HL-60 (cell line): ENCODE measurements around the gene NT5E.

Experiments
- CTCF ChIP-seq: IDR thresholded peaks from one replicate; pipeline ENCODE4 v1.5.1; 2011; ENCODE audit warnings: low read length, control low read depth, inconsistent platforms; ENCODE audit not compliant: insufficient read depth
- GABPA ChIP-seq: IDR thresholded peaks from 2 replicates; pipeline ENCODE4 v1.6.1; 2012; ENCODE audit warnings: low read depth
- POLR2AphosphoS5 ChIP-seq: IDR thresholded peaks from 2 replicates; pipeline ENCODE4 v1.6.1; 2012; ENCODE audit warnings: low read depth
- REST ChIP-seq: IDR thresholded peaks from 2 replicates; pipeline ENCODE4 v1.6.1; 2012; ENCODE audit warnings: low read depth; ENCODE audit not compliant: insufficient replicate concordance
- SPI1 ChIP-seq: IDR thresholded peaks from 2 replicates; pipeline ENCODE4 v1.6.1; 2012; ENCODE audit warnings: low read depth, mild to moderate bottlenecking, borderline replicate concordance

GRCh38 chr6:85464722-85465150 is 14.9 kb downstream of the NT5E start:
- TF ChIP-seq CTCF (no peak), POLR2AphosphoS5 (no peak), REST (no peak), SPI1 (no peak), GABPA (no peak)
